Stromal cell of bone marrow (primary cell): ENCODE measurements around the gene COL5A2.

ENCODE experiments used
- DNase-seq: peaks from one replicate; pipeline ENCODE4 v3.0.0-alpha.2; 2012; ENCODE audit warnings: low read depth

Gene COL5A2

GRCh38 chr2:189147361-189147760, 32.2 kb downstream of the COL5A2 start:
- no peak for DNase-seq

DNA sequence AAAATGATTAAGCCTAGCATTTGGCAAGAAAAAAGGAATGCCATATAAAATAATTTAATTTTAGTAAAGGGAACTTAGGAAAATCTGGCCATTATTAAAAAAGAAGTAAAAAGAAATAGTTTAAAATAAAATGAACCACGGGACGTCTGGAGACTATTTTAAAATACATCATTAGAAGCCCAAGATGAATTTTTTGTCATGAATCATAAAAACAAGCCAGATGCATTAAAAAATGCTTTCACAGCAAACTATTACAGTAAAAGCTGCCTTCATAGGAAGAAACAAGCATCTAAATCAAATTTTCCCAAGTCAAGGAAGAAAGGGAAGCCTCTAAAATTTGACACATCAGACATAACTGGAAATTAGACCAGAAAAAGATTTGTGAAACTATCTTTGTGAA, 33.0 kb downstream of the COL5A2 start:
- no peak for DNase-seq

DNA sequence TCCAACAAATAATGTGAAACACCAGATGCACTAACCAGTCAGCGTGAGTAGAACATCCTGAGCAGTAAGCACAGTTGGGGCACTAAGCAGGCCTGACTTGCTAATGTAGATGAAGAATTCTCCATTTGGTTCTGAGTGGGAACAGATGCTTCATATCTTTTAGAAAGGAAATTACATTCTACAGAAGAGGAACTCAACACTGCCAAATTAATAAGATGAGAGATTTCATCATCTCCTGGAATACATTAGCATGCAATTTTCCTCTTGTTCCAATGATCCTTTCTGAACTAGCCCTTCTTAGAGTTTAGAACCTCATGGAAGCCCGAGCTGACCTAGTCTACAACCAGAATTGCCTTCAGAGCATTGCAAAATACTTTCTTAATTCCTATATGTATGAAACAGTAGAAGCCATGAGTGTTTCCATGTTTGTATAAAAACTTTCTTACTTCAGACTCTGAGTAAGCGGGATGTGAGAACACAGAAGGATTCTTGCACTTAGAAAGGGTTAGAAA, 34.8 kb downstream of the COL5A2 start:
- no peak for DNase-seq

- no peak for DNase-seq
Measured at GRCh38 chr2:189143925-189144324, 35.6 kb downstream of the COL5A2 start.

- DNase-seq, result no peak
Measured at GRCh38 chr2:189142893-189143759, 36.4 kb downstream of the COL5A2 start.

DNA sequence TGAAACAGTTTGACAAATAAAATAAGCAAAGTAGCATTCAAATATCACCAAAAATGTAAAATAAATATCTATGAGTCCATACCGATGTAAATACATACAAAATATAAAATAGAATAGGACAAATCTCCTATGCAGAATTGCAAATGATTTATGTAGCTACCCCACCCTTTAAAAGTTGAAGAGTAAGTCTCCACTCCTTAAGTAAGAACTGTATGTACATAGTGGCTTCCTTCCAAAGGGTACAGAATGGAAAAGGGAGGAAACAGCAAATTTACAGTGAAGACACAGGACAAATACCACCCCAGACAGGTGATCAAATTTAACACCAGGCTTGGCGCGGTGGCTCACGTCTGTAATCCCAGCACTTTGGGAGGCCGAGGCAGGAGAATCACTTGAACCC, 40.8 kb downstream of the COL5A2 start:
- no peak for DNase-seq

DNA sequence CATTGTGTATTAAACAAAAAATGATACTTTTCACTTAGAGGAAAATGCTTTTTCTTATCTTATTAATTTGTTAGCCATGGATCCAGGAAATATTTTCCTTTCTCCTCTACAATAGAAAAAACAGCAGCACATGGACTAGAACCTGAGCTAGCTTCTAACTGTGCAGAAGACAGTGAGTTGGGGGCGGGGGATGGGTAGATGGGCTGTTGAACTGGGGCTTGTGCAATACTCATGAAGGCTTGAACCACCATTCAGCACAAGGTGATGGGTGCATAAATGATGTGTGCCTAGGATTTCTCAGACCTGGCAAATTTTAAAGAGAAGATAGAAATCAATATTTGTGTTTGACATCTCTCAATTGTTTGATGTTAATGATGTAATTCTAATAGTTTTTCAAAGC, 42.0 kb downstream of the COL5A2 start:
- no peak for DNase-seq

DNA sequence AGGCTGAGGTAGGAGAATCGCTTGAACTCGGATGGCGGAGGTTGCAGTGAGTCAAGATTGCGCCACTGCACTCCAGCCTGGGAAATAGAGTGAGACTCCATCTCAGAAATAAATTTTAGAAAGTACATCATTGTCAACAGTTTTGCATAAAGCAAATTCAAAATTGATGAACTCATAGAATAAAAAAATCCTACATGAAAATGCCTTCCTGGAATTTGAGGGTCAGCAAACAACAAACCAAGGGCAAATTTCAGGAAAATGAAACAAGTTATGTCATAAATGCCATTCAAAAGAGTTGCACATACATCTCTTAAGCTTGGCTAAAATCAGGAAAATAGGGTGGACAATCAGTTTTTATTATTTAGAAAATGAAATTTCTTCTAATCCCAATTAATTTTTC, 45.1 kb downstream of the COL5A2 start:
- DNase-seq, result no peak

DNA sequence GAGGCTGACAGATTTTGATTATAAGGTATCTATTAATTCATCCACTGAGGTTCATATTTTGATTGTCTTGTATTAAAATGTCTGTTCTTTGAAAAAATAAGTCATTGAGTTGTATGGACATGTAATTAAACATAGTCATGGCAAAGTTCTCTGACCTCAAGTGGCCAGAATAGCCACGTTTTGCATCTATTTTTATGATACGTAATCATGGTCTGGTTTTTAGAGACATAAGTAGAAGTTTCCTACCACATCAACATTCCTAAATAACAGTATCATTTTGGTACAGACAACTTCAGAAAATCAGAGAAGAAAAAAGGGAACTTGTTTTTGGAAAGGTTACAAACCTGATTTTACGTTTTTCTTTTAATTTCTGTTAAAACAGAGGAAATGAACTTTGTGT, 47.6 kb downstream of the COL5A2 start:
- no peak for DNase-seq

GRCh38 chr2:189129971-189130370, 49.6 kb downstream of the COL5A2 start:
- DNase-seq, result peak; percentile 79

GRCh38 chr2:189128970-189129369, 50.6 kb downstream of the COL5A2 start:
- no peak for DNase-seq

DNA sequence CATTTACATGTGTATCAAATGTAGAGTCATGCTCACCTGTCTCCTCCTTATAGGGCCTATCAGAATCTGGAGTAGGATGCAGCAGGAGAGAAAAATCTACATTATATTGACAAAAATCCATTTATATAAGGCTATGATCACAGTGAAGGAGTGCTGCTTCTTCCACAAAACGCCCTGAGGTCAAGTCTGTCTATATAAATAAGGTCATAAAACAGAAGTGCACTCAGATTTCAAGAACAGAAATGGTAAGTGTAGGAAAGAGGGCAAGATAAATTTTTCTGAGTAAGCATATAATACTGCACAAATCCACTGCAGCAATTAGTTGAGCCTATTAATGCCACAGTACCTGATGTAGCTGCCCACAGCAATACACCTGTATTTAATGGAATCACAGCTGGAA, 51.8 kb downstream of the COL5A2 start:
- no peak for DNase-seq

- DNase-seq, result no peak
Measured at GRCh38 chr2:189125195-189125594, 54.4 kb downstream of the COL5A2 start.

GRCh38 chr2:189124175-189124574, 55.4 kb downstream of the COL5A2 start:
- no peak for DNase-seq

DNA sequence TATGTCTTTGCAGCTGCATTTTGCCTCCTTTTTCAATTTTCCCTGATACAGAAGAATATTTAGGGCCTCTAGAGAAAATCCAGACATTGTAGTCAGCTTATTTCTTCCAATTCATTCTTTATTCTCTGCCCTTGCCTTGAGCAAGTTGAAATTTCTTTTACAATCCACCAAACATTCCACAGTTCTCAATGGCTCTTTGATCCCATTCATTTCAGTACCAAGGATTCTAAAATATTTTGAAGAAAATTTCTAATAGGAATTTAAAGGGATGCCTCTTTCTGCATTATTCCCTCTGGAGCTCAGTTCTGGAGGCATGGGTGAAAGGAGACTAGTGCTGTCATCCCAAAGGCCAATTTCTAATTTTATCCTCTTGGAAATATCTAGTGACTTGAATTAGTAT, 61.2 kb downstream of the COL5A2 start:
- no peak for DNase-seq

DNA sequence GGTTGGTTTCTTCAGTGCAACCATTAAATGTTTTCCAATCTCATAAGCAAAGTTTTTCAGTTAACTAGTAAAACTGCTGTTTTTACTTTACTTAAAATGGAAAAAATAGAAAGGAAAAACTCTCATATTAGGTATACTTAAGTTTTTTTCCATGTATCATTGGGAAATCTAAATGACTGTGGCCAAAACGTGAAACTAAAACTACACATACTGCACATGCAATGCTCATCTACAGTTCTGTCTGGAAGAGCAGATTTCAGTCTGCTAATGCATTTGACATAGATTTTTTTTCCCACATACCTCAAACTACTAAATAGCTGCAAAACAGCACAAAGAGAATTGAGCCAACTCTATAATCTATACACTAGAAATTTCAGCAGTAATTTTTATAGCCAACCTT, 62.6 kb downstream of the COL5A2 start:
- peak; percentile 14 for DNase-seq

DNA sequence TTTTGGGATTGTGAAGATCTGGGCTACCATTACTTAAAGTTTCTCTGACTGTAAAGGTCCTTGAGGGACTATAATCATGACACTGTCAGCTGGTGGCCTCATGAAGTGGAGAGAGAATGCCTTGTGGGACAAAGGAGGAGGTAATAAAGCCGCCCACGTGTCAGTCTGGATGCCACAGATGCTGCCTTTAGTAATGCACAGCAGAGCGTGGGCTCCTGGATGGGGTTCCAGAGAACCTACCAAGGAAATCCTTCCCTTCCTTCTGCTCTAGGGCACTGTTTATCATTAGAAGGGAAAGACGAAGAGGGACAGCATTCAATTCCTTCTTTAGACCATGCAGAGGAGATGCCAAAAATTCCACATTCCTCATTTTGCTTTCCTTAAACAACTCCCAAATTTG, 63.5 kb downstream of the COL5A2 start:
- DNase-seq, result no peak

- peak; percentile 16 for DNase-seq
Measured at GRCh38 chr2:189115126-189115525, 64.4 kb downstream of the COL5A2 start.

DNA sequence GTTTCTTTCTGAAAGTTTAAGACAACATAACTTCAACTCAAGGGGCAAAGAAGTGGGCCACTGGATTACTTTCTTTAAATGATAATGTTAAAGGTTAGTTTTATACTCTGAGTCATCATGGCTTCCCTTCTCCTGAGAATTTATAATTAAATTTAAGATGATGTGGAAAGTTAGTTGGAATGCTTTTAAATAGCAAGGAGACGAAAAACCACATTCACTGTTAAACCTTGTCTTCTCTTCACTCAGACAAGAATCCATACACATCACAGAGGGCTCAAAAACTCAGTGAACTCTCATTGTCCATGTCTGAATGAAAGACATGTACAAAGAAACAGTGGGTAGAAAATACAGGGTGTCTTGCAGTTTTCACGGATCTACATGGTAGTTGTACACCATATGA, 65.6 kb downstream of the COL5A2 start:
- DNase-seq, result peak; percentile 15

DNA sequence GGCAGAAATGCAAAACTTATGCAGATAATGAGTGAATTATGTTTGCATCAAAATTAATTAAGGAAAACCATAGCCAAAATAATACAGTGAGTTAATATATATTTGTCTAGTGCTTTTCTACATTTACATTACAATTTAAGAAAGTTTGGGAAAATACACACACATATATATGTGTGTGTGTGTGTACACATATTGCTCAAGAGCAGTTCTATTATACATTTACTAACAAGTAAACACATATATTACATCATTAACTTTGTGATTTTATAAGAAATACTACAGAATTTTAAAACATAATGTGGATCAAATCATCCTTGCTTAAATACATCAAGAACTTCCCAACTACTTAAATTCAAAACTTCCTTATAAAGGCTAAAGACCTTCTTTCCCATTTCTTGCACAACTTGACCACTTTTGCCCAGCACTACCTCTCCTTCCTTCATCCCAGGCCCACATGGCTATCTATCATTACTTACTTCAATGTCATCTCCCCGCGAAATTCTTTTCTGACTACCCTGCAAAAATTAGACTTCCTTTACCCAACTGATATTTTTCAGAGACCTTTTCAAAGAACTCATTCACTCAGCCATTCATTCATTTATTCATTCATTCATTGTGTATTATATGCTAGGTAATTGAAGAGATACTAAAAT, 68.4 kb downstream of the COL5A2 start:
- no peak for DNase-seq

DNA sequence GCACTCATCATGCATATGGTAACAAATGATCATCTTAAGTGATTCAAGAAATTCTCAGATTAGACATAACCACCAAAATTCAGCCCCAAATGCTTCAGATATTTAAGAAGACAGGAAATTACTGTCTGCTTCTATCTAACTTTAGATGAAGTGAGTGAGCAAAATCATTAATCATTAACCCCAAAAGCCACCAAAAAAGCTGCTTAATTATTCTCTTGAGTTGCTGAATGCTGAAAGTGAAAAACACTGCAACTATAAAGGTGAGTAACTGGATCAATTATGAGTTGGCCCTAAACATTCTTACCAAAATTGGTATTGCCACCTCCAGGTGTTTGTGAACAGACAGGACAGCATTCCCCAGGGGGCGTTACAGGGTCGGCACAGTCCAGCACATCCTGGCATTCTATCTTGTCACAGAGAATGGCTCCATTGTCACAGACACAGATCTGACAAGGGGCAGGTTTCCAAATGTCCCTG, 69.6 kb downstream of the COL5A2 start:
- DNase-seq, result no peak

DNA sequence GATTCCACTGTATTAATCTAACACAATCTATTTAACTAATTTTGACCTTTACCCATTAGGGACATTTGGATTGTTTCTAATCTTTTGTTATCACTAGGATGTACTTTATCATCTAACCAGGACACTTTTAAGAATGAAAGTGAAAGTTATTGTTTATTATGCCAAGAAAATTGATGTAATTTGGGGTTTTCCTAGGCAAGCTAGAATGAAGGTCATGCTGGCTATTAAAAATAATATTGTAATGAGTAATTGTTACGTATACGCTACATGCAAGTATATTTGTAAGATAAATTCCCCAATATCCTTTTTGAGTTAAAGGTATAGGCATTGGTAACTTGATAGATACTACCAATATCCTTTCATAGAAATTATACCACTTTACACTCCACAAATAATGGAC, 74.6 kb downstream of the COL5A2 start:
- no peak for DNase-seq

- DNase-seq, result no peak
Measured at GRCh38 chr2:189102735-189103134, 76.8 kb downstream of the COL5A2 start.
